RPMI8226 (cell line): ENCODE results near the gene CAND1.
A peak's percentile ranks its signal among the peaks of the same experiment; 100 is the strongest.

Source experiments
- DNase-seq: peaks from one replicate; pipeline ENCODE4 v3.0.0-alpha.2; 2015

The CAND1 gene

GRCh38 chr12:67268896-67269632, at the start of gene CAND1:
Gene CAND1, plus strand, starts transcription at chr12:67269358. Its CDS starts 360 bp downstream, at chr12:67269718.
- peak; percentile 98 for DNase-seq

- peak; percentile 15 for DNase-seq
Observed at GRCh38 chr12:67220065-67220464, 49.1 kb upstream of the CAND1 start.

- no peak for DNase-seq
Observed at GRCh38 chr12:67222302-67222701, 46.9 kb upstream of the CAND1 start.

- no peak for DNase-seq
Observed at GRCh38 chr12:67223225-67223624, 45.9 kb upstream of the CAND1 start.

GRCh38 chr12:67237231-67237630, 31.9 kb upstream of the CAND1 start:
- DNase-seq: no peak

GRCh38 chr12:67239061-67239460, 30.1 kb upstream of the CAND1 start:
- no peak for DNase-seq

GRCh38 chr12:67241482-67241881, 27.7 kb upstream of the CAND1 start:
- DNase-seq: no peak

GRCh38 chr12:67243260-67243659, 25.9 kb upstream of the CAND1 start:
- DNase-seq: no peak

- DNase-seq: no peak
Observed at GRCh38 chr12:67245571-67245970, 23.6 kb upstream of the CAND1 start.

- DNase-seq: no peak
Observed at GRCh38 chr12:67251012-67251411, 18.1 kb upstream of the CAND1 start.

GRCh38 chr12:67254372-67255026, 14.7 kb upstream of the CAND1 start:
- DNase-seq: no peak

GRCh38 chr12:67256649-67257048, 12.5 kb upstream of the CAND1 start:
- no peak for DNase-seq

- DNase-seq: no peak
Observed at GRCh38 chr12:67263471-67263870, 5.7 kb upstream of the CAND1 start.

- peak; percentile 96 for DNase-seq
Observed at GRCh38 chr12:67268335-67268895, 743 bp upstream of the CAND1 start.

- peak; percentile 59 for DNase-seq
Observed at GRCh38 chr12:67269633-67270573, 745 bp downstream of the CAND1 start.

GRCh38 chr12:67270622-67271021, 1.5 kb downstream of the CAND1 start:
- no peak for DNase-seq

- DNase-seq: no peak
Observed at GRCh38 chr12:67271976-67272375, 2.8 kb downstream of the CAND1 start.

GRCh38 chr12:67274186-67274585, 5.0 kb downstream of the CAND1 start:
- no peak for DNase-seq

- no peak for DNase-seq
Observed at GRCh38 chr12:67275380-67275913, 6.3 kb downstream of the CAND1 start.

GRCh38 chr12:67276421-67276820, 7.3 kb downstream of the CAND1 start:
- no peak for DNase-seq

- DNase-seq: no peak
Observed at GRCh38 chr12:67279637-67280036, 10.5 kb downstream of the CAND1 start.

- DNase-seq: no peak
Observed at GRCh38 chr12:67280088-67280487, 10.9 kb downstream of the CAND1 start.

- no peak for DNase-seq
Observed at GRCh38 chr12:67280572-67280971, 11.4 kb downstream of the CAND1 start.
